CD14-positive monocyte (primary cell): ENCODE results near the gene CMTM8. TPM values are rescaled to one million over a fixed set of nuclear protein-coding genes. Genes with fewer than 3 reads are reported as not detected.

Source experiments
- DNase-seq, 3 donors: peaks; one replicate each; pipeline ENCODE4 v3.0.0-alpha.2; 2011 to 2022
- H2AFZ ChIP-seq: 2 replicates; pipeline ENCODE4 v1.6.0; 2012; ENCODE audit warnings: mild to moderate bottlenecking, low read depth, low read length, inconsistent platforms; ENCODE audit not compliant: insufficient read depth, poor library complexity, severe bottlenecking
- H3K27ac ChIP-seq, 2 donors: 1 replicate in 1 of 2; 2 replicates in 1 of 2; pipeline ENCODE4 v1.5.1; 2012 to 2013; ENCODE audit warnings: low read length in 2 of 2, control low read depth in 1 of 2, inconsistent platforms in 1 of 2, low read depth in 1 of 2, mild to moderate bottlenecking in 1 of 2
- H3K27me3 ChIP-seq, 2 donors: one replicate each; pipeline versions ENCODE4 v1.6.0 to v1.6.1; 2011 to 2013; ENCODE audit warnings: low read length in 2 of 2; ENCODE audit not compliant: control insufficient read depth in 2 of 2, insufficient read depth in 2 of 2
- H3K36me3 ChIP-seq, 2 donors: replicated peaks in 1 of 2; 1 replicate in 1 of 2; 2 replicates in 1 of 2; pipeline versions ENCODE4 v1.5.1 to v1.6.1; 2012 to 2013; ENCODE audit warnings: low read length in 2 of 2, control low read depth in 1 of 2, inconsistent platforms in 1 of 2, mild to moderate bottlenecking in 1 of 2; ENCODE audit not compliant: insufficient read depth in 2 of 2, control insufficient read depth in 1 of 2
- H3K4me1 ChIP-seq, 2 donors: 1 replicate in 1 of 2; 2 replicates in 1 of 2; pipeline versions ENCODE4 v1.5.1 to v1.6.1; 2012 to 2013; ENCODE audit warnings: low read length in 2 of 2, control low read depth in 1 of 2, inconsistent platforms in 1 of 2, mild to moderate bottlenecking in 1 of 2, moderate library complexity in 1 of 2; ENCODE audit not compliant: insufficient read depth in 2 of 2, control insufficient read depth in 1 of 2
- H3K4me2 ChIP-seq: replicated peaks from 2 replicates; pipeline ENCODE3; 2012; ENCODE audit warnings: low read length, moderate library complexity, mild to moderate bottlenecking; ENCODE audit not compliant: poor library complexity, severe bottlenecking; ENCODE audit errors: extremely low read depth
- H3K4me3 ChIP-seq, 3 experiments: fragments of 200-600 bp in 1 of 3; sonication (generic) in 1 of 3; replicated peaks in 1 of 3; 1 replicate in 2 of 3; 2 replicates in 1 of 3; pipeline ENCODE4 v1.5.1; 2011 to 2013; ENCODE audit warnings: low read length in 3 of 3, mild to moderate bottlenecking in 3 of 3, control low read depth in 2 of 3, low read depth in 2 of 3, inconsistent platforms in 1 of 3, moderate library complexity in 1 of 3
- H3K79me2 ChIP-seq: 2 replicates; pipeline ENCODE4 v1.6.0; 2012; ENCODE audit warnings: mild to moderate bottlenecking, control low read depth, inconsistent platforms, low read length, moderate library complexity; ENCODE audit not compliant: insufficient read depth
- H3K9ac ChIP-seq: 2 replicates; pipeline ENCODE4 v1.6.0; 2017; ENCODE audit warnings: low read length, mild to moderate bottlenecking; ENCODE audit not compliant: insufficient read depth, poor library complexity, severe bottlenecking
- H3K9me3 ChIP-seq, 2 donors: replicated peaks in 1 of 2; 1 replicate in 1 of 2; 2 replicates in 1 of 2; pipeline versions ENCODE4 v1.5.1 to v1.6.1; 2012 to 2013; ENCODE audit warnings: low read length in 2 of 2, control low read depth in 1 of 2; ENCODE audit not compliant: control insufficient read depth in 1 of 2, insufficient read depth in 1 of 2
- H4K20me1 ChIP-seq: 2 replicates; pipeline ENCODE4 v1.6.0; 2012; ENCODE audit warnings: mild to moderate bottlenecking, low read length, control low read depth, moderate library complexity; ENCODE audit not compliant: insufficient read depth
- H3K27ac Mint-ChIP-seq, 7 donors: one replicate each; pipeline ENCODE4 v1.8.0; 2020; ENCODE audit warnings: mild to moderate bottlenecking in 7 of 7, mixed read lengths in 7 of 7, moderate library complexity in 6 of 7, inconsistent platforms in 2 of 7
- H3K27me3 Mint-ChIP-seq, 3 donors: one replicate each; pipeline ENCODE4 v1.8.0; 2021 to 2022; ENCODE audit warnings: low read depth in 3 of 3, mild to moderate bottlenecking in 3 of 3, mixed read lengths in 3 of 3, moderate library complexity in 3 of 3, inconsistent platforms in 1 of 3
- H3K36me3 Mint-ChIP-seq, 2 donors: one replicate each; pipeline ENCODE4 v1.8.0; 2020; ENCODE audit warnings: mixed read lengths in 2 of 2, inconsistent platforms in 1 of 2, mild to moderate bottlenecking in 1 of 2
- H3K4me1 Mint-ChIP-seq: one replicate; pipeline ENCODE4 v1.8.0; 2020; ENCODE audit warnings: mild to moderate bottlenecking, mixed read lengths
- H3K4me3 Mint-ChIP-seq, 2 donors: one replicate each; pipeline ENCODE4 v1.8.0; 2020; ENCODE audit warnings: mild to moderate bottlenecking in 2 of 2, mixed read lengths in 2 of 2, moderate library complexity in 1 of 2
- H3K9me3 Mint-ChIP-seq, 7 donors: one replicate each; pipeline ENCODE4 v1.8.0; 2020 to 2022; ENCODE audit warnings: mixed read lengths in 7 of 7, mild to moderate bottlenecking in 6 of 7, moderate library complexity in 6 of 7, inconsistent platforms in 2 of 7
- CTCF ChIP-seq: fragments of 200-600 bp; IDR thresholded peaks from one replicate; pipeline ENCODE4 v1.8.0; 2022; ENCODE audit warnings: antibody characterized with exemption, mild to moderate bottlenecking
- WGBS: methylation state at CpG from one replicate; pipeline ENCODE4 v1.1.5; 2013; ENCODE audit warnings: missing lambda C conversion rate; ENCODE audit not compliant: insufficient coverage; 5-methylcytosine and 5-hydroxymethylcytosine counted together
- intact Hi-C, 2 donors: fragments of 100-400 bp; cut with micrococcal nuclease; formaldehyde crosslinking; loops; one replicate each; pipeline versions ENCODE4 v1.15.0 to v1.15.1; 2023
- polyA plus RNA-seq, 3 donors: library from polyadenylated mRNA; depleted of rRNA in 1 of 3; unstranded in 2 of 3; stranded (reverse) in 1 of 3; fragments of 300-500 nt in 2 of 3; fragments of >200 nt in 1 of 3; fragmentation: Illumina TruSeq in 2 of 3; gene quantifications; 1 replicate in 2 of 3; 2 replicates in 1 of 3; pipeline ENCODE4 v1.2.3, GENCODE V29; 2012 to 2021

Gene CMTM8
- polyA plus RNA-seq, 3 donors: 0.46 to 2.5 (median 0.94) TPM

GRCh38 chr3:32309654-32310242 is 71.3 kb downstream of the CMTM8 start:
- Histone ChIP-seq H3K4me2 (no peak overlapping the region), H3K27me3 (no peaks in the 10 kb centered on the region), H3K4me1 (no peaks in the 10 kb centered on the region), H3K79me2 (no peaks in the 10 kb centered on the region), H3K9ac (no peak overlapping the region), H3K9me3 (no peaks in the 10 kb centered on the region), H2AFZ (no peak overlapping the region), H3K4me3 (no peak overlapping the region), H4K20me1 (no peaks in the 10 kb centered on the region), H3K36me3 (no peaks in the 10 kb centered on the region), H3K27ac (no peak overlapping the region)
- Mint-ChIP-seq H3K36me3 (no peaks in the 10 kb centered on the region), H3K4me3 (no peak overlapping the region), H3K27ac (no peak overlapping the region), H3K27me3 (peaks cover 0 to 9% (median 4%) of the 10 kb centered on the region in 3 donors), H3K9me3 (peaks cover 0 to 3% (median 0%) of the 10 kb centered on the region in 7 donors), H3K4me1 (peaks cover 7% of the 10 kb centered on the region)
- intact Hi-C loops: loop anchor here in 1 of 2 donors (10.0 kb wide), 1 partner anchor 135 kb away; no protein-coding TSS in a partner anchor
- no peak for DNase-seq
- 63% methylated on average over 5 of the region's 5 CpGs for WGBS
- TF ChIP-seq CTCF: no peak

- no peak overlapping the region for H3K27ac Mint-ChIP-seq
- intact Hi-C loops: no loop called here
- no peak overlapping the region for H3K4me3 Mint-ChIP-seq
- Histone ChIP-seq H3K9me3 (no peaks in the 10 kb centered on the region), H4K20me1 (no peaks in the 10 kb centered on the region), H3K4me1 (no peaks in the 10 kb centered on the region), H3K27ac (no peak overlapping the region), H3K79me2 (no peaks in the 10 kb centered on the region), H3K4me3 (no peak overlapping the region), H3K4me2 (no peak overlapping the region), H3K36me3 (no peaks in the 10 kb centered on the region), H2AFZ (no peak overlapping the region), H3K9ac (no peak overlapping the region), H3K27me3 (no peaks in the 10 kb centered on the region)
- no peak for TF ChIP-seq CTCF
- peaks cover 0 to 3% (median 0%) of the 10 kb centered on the region in 7 donors for H3K9me3 Mint-ChIP-seq
- peaks cover 7% of the 10 kb centered on the region for H3K4me1 Mint-ChIP-seq
- WGBS: 100% methylated on average over 3 of the region's 5 CpGs
- no peak for DNase-seq
- no peaks in the 10 kb centered on the region for H3K36me3 Mint-ChIP-seq
- peaks cover 0 to 9% (median 4%) of the 10 kb centered on the region in 3 donors for H3K27me3 Mint-ChIP-seq
Measured at GRCh38 chr3:32310336-32310735, 71.9 kb downstream of the CMTM8 start.
